Colon (tissue), 2 donors: ENCODE data around the gene SARDH.

Source experiments
- FAIRE-seq: peaks from 2 replicates; lab custom pipeline; 2012; peaks lifted over from hg19 to GRCh38; lab: Jason Lieb, UNC
- donor health status: control.
- donor health status: control.

Gene SARDH

GRCh38 chr9:133713960-133714495 lies 24.1 kb downstream of the SARDH start:
- FAIRE-seq = no peak

GRCh38 chr9:133713150-133713959 lies 24.8 kb downstream of the SARDH start:
- no peak for FAIRE-seq

GRCh38 chr9:133712221-133713100 lies 25.7 kb downstream of the SARDH start:
- FAIRE-seq = no peak

DNA sequence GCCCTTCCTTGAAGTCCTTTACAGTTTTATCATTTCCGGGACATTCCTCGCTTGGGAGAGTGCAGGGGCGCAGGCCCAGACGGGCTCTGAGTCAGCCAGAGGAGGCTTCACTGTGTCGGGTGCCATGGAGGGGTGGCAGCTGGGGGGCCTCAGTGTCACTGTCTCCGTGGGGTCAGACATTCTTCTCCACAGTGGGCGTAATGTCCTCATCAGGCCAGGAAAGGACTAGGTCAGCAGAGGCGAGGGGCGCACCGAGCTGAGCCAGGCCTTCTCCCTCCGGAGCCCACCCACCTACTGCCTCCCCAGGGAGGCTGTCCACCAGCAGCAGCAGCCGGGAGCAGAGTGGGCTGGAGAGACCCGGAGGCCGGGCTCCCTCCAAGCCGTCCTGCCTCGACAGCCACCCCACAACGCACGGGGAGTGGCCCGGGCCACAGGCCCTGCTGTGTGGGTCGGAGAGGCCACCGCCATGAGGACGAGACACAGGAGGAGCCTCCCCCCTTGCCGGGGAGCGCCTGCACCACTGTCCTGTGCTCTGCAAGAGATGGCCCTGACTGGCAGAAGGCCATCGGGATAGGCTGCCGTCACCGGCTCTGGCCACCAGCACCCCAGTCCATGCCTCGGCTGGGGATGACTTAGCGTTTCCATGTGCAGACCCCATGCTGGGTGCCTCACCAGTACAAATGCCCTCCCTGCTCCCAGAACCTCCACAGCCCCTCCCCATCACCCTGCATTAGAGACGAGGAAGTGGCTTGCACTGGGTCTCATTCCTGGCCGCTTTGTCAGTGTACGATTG lies 26.5 kb downstream of the SARDH start:
- no peak for FAIRE-seq

- FAIRE-seq = no peak
These were observed 27.3 kb downstream of the SARDH start for GRCh38 chr9:133710661-133711427.

GRCh38 chr9:133709691-133710571 lies 28.2 kb downstream of the SARDH start:
- no peak for FAIRE-seq

DNA sequence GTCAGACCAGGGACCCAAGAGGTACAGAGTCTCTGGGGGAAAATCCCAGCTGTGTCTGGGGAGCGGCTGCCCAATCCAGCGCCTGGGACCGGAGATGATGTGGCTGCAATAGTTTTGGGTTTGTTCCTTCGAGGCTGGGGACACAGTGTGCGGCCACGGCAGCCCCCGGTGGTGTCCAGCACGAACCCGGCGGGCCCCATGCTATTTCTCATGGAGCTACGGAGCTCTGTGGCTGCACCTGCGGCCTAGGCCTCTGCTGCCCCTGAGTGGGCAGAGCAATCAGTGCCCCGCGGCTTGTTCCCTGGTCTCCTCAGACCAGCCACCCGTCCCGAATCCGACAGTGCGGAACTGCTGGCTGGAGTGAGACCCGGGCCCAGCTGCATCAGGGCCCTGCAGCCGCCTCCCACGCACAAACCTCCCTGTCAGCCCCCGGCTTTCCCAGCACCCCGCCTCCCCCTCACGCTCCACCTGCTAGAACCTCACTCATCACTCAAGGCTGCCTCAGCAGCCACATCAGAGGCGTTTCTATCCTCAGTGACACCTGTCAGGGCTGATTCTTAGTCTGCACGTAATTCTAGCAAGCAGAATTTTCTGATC lies 29.0 kb downstream of the SARDH start:
- no peak for FAIRE-seq

DNA sequence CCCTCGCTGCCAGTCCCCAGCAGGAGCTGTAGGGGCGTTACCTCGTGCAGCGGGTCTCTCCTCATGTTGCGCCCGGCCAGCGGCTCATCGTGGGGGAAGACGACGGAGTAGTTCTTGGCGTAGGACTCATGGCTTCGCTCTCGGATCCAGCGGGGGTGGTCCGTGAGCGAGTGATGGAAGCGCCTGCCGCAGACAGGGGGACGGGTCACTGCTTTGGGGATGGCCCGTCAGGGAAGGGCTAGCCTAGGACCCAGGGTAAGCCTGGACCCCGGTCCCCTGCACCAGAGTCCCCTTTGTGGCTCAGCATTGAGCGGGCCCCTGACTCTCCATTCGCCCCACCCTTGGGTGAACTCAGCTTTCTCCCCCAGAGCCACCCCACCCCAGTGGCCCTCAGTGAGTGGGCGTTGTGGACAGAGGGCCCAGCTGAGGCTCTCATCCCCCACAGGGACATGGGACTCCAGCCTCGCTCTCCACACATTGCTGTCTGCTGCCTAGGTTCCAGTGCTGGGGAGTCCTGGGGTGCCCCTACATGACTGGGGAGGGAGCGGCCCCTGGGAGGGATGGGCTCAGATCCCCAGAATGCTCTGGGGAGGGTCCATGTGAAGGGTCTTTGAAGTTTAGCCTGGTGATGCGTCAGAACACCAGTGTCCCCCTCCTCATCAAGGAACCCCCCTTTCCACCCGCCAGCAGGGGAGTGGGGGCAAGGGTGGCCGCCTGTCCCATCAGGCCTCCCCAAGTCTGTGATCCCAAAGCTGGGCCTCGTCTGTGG lies 29.7 kb downstream of the SARDH start:
- FAIRE-seq = no peak

DNA sequence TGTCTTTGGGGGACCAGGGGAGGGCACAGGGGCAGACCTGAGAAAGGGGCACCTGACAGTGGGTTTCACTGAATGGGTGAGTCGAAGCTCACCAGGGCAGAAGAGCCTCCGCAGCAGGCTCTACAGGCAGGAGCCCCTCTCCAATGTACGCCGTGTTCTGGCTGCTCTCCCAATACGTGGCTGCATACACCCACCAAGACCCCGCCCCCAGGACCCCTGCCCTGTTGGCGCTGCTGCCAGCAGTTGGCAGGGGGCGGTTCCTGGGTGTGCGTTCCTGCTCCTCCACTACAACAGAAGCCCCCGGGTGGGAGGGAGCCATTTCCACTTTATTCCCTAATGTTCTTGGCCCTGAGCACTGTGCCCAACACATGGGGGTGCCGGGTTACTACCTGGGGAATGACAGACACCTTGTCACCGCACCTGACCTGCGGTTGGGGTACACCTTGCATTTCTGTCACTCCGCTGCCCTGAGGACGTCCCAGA lies 30.3 kb downstream of the SARDH start:
- no peak for FAIRE-seq

- FAIRE-seq = no peak
These were observed 30.9 kb downstream of the SARDH start for GRCh38 chr9:133707065-133707762.

GRCh38 chr9:133706307-133707050 lies 31.7 kb downstream of the SARDH start:
- FAIRE-seq = no peak

GRCh38 chr9:133705576-133705975 lies 32.6 kb downstream of the SARDH start:
- no peak for FAIRE-seq

DNA sequence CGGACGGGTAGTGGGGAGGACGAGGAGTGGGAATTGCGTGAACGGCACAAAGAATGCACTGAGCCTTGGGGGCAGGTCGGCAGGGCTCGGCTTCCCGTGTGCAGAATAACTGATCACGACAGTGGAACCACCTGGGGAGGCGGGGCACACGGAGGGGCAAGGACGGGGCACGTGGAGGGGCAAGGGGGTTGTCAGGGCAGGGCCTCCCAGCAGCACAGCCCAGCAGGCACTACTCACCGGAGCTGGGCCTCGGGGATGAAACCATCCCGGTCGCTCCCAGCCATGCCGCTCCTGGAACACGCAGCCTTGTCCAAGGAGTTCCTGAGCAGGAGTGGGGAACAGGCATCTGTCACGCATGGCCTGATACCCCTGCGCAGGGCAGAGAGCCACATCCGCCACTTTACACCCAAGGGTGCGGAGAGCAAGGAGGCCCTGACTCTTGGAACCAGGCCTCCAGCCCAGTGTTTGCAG lies 33.4 kb downstream of the SARDH start:
- no peak for FAIRE-seq

DNA sequence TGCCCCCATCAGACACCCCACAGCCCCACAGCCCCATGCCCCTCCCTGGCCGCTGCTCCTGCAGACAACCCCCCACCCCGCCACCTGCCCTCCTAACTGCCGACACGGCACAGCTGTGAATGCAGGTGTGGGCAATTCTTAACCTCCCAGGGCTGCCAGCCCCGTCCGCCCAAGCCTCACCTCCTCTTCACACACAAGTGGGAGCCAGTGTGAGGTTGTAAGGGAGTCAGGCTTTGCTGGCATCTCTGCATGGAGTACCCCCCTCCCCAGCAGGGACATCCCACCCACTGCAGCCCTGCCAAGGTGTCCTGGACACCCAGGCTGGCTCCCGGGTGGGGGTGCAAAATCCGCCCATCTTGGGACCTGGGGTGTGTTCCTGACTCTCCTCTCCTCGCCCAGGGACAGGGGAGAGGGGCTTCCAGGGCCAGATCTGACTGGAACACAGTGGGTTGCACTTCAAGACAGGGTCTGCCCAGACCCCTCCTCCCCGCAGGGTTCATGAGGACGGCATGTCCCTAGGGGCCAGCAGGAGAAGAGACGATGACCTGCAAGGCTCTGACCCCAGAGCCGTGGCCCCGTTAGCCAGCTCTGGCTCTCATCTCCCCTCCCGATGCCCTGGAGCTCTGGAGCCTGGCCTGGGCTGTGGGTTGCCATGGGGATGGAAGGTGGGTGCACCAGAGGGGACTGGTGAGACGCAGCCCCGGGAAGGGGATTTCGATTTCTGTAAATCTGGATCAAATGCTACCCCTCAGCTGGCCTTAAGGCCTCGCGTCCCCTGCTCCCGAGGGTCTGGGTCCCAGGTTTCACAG lies 34.4 kb downstream of the SARDH start:
- no peak for FAIRE-seq

DNA sequence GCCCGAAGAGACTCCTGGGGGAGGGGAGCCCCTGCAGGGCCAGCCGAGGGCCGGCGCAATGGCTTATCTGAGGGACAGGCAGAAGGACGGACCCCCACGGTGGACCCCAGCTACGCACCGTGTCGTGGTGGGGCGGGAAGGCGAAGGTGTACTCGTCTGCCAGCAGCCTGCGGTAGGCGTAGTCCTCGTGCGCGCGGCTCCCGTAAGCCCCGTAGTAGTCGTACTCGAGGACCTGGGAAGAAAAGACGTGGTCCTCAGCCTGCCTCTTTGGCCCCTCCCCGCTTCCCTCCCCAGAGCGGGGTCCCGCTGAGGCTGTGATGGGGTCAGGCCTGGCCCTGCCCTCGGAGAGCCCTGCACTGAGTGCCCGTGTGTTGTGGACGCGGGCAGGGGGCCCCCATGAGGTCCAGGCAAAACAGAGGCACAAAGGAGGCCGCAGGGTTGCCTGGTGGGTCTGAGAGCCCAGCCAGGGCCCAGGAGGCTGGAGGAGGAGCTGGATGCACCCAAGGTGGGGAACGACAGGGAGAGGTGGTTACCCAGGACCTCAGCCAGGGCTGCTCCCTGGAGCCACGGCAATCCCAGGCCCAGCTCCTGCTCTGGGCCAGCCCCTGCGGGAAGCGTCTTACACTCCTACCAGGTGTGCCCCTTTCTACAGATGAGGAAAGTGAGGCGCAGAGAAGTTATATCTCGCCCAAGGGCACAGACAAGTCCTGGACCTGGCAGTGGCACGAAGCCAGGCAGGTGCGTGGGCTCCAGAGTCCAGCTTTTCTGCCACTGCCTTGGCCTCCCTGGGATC lies 35.2 kb downstream of the SARDH start:
- FAIRE-seq = no peak
